ENCODE measurements around the gene PARP14.

DNA sequence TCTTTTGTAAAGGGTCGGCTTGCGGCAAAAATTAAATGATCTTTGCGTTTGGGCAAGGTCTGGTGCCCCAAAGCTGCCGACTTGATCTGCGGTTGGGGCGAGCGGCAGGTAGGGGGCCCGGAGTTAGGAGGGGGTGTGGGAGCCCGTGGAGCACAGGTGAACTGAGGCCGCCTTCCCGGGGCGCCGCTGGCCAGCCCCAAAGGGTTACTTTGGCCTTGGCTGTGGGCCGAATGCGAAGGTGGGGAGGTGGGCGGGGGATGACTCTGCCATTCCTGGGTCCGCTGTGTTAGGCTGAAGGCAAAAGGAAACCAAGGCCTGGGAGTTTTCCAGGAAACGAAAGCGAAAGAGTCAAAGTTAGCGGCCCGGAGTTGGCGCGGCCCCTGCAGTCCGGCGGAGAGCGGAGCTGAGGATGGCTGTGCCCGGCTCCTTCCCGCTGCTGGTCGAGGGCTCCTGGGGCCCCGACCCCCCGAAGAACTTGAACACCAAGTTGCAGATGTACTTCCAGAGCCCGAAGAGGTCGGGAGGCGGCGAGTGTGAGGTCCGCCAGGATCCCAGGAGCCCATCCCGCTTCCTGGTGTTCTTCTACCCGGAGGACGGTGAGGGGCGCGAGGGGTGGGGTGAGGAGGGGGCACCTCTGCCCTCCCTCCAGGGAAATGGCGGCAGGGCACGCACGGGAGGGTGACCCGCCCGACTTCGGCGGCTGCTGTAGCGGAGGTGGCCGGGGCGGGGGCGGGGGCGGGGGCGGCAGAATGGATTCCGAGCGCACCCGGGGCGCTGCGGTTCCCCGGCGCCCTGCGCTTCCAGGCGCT lies at the start of gene PARP14:
- TF ChIP-seq, protein P1, sequence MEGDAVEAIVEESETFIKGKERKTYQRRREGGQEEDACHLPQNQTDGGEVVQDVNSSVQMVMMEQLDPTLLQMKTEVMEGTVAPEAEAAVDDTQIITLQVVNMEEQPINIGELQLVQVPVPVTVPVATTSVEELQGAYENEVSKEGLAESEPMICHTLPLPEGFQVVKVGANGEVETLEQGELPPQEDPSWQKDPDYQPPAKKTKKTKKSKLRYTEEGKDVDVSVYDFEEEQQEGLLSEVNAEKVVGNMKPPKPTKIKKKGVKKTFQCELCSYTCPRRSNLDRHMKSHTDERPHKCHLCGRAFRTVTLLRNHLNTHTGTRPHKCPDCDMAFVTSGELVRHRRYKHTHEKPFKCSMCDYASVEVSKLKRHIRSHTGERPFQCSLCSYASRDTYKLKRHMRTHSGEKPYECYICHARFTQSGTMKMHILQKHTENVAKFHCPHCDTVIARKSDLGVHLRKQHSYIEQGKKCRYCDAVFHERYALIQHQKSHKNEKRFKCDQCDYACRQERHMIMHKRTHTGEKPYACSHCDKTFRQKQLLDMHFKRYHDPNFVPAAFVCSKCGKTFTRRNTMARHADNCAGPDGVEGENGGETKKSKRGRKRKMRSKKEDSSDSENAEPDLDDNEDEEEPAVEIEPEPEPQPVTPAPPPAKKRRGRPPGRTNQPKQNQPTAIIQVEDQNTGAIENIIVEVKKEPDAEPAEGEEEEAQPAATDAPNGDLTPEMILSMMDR (IDR thresholded peaks at IDR 0.05): peak; percentile 23
- TF ChIP-seq TCF7L2 (IDR thresholded peaks at IDR 0.05; ENCODE audit: low read depth, low read length) (peak; percentile 42; the same call in 1 of the 2 replicates), POLR2AphosphoS5 (IDR thresholded peaks at IDR 0.05; ENCODE audit: low read depth, low read length) (no peak)
- TF ChIP-seq, protein P2, sequence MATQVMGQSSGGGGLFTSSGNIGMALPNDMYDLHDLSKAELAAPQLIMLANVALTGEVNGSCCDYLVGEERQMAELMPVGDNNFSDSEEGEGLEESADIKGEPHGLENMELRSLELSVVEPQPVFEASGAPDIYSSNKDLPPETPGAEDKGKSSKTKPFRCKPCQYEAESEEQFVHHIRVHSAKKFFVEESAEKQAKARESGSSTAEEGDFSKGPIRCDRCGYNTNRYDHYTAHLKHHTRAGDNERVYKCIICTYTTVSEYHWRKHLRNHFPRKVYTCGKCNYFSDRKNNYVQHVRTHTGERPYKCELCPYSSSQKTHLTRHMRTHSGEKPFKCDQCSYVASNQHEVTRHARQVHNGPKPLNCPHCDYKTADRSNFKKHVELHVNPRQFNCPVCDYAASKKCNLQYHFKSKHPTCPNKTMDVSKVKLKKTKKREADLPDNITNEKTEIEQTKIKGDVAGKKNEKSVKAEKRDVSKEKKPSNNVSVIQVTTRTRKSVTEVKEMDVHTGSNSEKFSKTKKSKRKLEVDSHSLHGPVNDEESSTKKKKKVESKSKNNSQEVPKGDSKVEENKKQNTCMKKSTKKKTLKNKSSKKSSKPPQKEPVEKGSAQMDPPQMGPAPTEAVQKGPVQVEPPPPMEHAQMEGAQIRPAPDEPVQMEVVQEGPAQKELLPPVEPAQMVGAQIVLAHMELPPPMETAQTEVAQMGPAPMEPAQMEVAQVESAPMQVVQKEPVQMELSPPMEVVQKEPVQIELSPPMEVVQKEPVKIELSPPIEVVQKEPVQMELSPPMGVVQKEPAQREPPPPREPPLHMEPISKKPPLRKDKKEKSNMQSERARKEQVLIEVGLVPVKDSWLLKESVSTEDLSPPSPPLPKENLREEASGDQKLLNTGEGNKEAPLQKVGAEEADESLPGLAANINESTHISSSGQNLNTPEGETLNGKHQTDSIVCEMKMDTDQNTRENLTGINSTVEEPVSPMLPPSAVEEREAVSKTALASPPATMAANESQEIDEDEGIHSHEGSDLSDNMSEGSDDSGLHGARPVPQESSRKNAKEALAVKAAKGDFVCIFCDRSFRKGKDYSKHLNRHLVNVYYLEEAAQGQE (IDR thresholded peaks at IDR 0.05; ENCODE audit: insufficient read depth in 1 of 2, low read depth in 2 of 2, low read length in 1 of 2): no peak

Measured in Panc1 (cell line).